Left lobe of liver (tissue), 2 donors: Measurements from ENCODE around the gene TMEM179B. TPM values are rescaled to one million over a fixed set of nuclear protein-coding genes. Genes with fewer than 3 reads are reported as not detected.
"Not testable (repeated sequence)": the region's sequence is repeated elsewhere in the genome, so short reads cannot be mapped to it uniquely, and the experiment has no call there.

ENCODE experiments used
- ATAC-seq: fragments of 200-7000 bp; cut with Tn5 transposase; one replicate; pipeline ENCODE4 v1.9.1; 2020; ENCODE audit warnings: mild to moderate bottlenecking, moderate library complexity
- DNase-seq: peaks from one replicate; pipeline ENCODE4 v3.0.0-alpha.2; 2020; ENCODE audit warnings: low spot score
- total RNA-seq: library from RNA; stranded (reverse); gene quantifications from one replicate; pipeline ENCODE4 v1.2.1, GENCODE V29; 2021
- donor health status: DM: no; HTN: no; CAD: no; lungs with moderate emphysema.
- donor health status: DM: no; HTN: yes; CAD: no.

TMEM179B gene
- total RNA-seq, 1 donor from 2014 or later, result 27.5 TPM

DNA sequence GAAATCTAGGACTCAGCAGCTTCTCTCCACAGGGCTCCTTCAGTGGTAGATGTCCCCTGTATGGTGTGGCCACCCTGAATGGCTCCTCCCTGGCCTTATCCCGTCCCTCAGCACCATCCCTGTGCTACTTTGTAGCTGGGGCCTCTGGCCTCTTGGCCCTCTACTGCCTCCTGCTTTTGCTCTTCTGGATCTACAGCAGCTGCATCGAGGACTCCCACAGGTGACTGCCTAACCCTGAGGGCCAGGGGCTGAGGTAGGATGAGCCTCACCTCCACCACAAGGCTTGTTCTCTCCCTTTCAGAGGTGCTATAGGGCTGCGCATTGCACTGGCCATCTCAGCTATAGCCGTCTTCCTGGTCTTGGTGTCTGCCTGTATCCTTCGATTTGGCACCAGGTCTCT, 1.8 kb downstream of the TMEM179B start:
- DNase-seq (no peak), ATAC-seq (no peak)

- DNase-seq, result no peak
- no peak for ATAC-seq
Measured at GRCh38 chr11:62789576-62789975, 2.4 kb downstream of the TMEM179B start.

DNA sequence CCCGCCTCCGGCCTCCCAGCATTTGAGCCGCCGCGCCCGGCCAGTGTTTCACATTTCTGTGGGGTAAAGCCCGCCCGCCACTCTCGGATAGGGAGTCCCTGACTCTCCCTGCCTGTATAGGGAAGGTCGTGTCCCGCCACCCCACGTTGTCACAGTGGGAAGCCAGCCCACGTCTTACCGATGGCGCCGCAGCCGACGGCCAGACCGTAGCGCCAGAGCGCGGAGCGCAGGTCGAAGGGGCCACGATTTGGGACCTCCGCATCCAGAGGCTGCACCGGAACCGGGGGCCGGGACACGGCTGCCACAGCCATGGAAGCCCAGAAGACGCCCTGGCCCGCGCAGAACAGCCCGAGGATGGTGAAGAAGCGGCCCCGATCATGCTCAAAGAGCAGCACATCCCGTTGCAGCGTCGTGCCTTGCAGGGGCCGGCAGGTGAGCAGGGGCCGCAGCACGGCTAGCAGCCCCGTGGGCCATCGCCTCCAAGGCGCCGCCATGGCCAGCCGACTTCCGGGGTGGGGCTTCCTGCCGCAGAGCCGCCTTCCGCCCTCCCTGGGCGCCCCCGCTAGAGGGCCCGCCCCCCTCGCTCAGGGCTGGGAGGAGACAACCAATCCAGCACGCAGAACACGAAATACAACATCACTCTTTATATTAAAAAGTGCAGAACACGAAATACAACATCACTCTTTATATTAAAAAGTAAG, 4.4 kb downstream of the TMEM179B start, which contains the start of gene TMEM223:
Gene TMEM223 (minus strand): TSS at position 506 of the 701 bp plus-strand sequence. CDS start 12 bp downstream, at position 494.
- peak; percentile 86 for DNase-seq
- ATAC-seq, result peak; percentile 85

DNA sequence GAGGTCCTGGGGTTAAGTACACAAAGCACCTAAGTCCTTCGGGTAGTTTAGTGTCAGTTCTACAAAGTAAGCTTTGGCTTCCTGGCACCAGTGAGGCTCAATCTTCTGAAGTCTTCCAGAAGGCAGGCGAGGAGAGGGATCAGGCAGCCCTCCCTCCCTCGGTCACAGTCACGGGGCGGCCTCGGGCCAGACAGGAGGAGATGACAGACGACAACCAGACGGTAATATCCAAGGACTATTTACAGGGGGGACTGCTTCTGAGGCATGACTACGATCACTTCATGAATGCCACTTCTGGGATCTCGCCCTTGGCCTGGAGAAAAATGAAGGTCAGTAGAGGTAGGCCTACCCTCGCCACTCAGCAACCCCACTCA, 5.0 kb downstream of the TMEM179B start:
- ATAC-seq, result no peak
- DNase-seq, result no peak

DNA sequence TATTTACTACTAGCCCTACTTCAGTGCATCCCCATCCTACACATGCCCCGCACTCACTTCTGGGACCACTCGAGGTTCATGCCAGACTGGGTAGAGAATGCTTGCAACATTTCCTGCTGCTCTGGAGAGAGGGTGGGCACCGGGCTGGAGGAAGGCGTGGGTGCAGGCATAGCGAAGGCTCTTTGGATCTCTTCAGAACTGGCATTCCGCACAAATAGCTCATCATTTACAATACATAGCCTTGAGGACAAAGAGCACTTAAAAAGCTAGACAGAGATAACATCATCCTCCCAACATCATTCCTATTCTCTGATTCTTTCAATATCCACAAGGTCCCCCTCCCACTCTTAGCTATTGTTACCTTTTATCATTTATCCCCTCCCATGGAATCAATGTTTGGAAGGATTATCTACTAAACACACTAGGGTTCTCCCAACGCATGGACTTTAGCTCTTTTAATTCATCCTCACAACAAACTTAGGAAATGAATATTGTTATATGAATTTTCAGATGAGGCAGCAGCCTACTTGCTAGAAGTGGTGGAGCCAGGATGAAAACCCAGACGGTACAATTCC, 7.1 kb downstream of the TMEM179B start:
- ATAC-seq (no peak), DNase-seq (no peak)

DNA sequence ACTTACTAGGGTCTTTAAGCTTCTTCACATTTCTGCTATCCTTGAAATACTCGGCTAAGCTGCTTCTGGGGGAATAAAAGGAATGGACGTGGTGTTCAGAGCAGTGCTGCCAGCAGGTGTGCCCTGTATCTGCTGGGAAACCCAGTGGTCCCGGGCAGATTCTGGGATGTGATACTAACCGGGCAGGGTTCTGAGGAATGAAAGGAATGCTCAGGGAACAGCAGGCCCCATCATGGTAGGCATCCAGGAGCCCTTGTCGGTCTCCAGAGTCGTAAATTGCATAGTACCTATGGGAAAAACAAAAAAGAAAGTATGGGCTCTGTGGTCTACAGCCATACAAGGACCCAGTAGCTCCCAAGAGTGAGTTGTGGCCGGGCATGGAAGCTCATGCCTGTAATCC, 9.1 kb downstream of the TMEM179B start:
- ATAC-seq, result no peak
- DNase-seq, result no peak

DNA sequence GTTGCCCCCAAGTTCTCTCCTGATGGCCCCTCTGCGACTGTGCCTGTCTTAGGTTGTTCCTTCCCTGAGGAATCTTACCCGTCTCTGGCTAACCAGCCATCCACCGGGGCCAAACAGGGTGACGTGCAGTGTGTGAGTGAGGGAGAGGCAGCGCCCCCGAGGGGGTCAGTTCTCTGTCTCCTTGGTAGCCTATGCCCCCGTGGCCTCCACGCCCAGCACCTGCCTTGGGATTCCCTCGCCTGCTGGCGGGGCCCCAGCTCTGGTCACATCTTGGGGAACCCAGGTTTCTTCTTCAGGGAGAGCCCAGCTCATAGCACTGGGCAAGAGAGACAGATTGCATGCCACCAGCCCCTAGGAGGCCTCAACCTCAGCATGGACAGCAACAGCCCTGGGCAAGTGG, 12.3 kb downstream of the TMEM179B start:
- ATAC-seq, result no peak
- DNase-seq, result no peak

GRCh38 chr11:62801071-62801470, 13.9 kb downstream of the TMEM179B start:
- ATAC-seq, result no peak

DNA sequence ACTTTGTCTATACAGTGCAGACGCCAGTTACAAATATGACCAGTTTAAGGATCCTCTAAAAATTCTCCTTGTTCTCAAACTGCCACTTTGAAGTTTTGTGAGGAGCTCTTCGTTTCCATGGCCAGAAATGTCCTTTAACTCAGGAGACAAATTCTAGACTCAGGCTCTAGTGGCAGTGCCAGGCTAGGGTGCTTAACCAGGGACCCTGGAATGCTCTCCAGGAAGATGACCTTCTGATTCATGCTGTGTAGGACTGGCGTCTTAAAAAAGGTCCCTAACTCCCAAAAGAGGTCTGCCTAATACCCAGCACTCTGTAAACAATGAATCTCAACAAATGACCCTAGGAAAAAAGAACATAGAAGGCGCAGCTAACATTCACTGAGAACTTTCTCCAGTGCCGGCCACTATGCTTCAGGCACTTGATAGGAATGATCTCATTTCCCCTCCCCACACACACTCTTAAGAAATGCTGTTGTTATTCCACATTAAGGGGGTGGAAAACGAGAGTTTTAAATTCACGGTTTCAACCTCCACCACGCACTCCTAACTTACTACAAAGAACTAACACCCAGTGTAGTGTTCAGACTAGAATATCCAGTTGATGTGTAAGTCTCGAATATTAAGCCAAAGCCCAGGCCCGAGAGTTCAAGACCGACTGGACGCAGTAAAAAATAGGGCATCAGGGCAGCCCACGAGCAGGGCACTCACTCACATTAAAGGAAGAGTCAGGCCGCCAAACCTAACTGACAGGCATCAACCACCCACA, 17.3 kb downstream of the TMEM179B start:
- DNase-seq (no peak), ATAC-seq (peak; percentile 38)

More at GRCh38 chr11:62801071-62801470, 13.9 kb downstream of the TMEM179B start:
- no peak for DNase-seq

DNA sequence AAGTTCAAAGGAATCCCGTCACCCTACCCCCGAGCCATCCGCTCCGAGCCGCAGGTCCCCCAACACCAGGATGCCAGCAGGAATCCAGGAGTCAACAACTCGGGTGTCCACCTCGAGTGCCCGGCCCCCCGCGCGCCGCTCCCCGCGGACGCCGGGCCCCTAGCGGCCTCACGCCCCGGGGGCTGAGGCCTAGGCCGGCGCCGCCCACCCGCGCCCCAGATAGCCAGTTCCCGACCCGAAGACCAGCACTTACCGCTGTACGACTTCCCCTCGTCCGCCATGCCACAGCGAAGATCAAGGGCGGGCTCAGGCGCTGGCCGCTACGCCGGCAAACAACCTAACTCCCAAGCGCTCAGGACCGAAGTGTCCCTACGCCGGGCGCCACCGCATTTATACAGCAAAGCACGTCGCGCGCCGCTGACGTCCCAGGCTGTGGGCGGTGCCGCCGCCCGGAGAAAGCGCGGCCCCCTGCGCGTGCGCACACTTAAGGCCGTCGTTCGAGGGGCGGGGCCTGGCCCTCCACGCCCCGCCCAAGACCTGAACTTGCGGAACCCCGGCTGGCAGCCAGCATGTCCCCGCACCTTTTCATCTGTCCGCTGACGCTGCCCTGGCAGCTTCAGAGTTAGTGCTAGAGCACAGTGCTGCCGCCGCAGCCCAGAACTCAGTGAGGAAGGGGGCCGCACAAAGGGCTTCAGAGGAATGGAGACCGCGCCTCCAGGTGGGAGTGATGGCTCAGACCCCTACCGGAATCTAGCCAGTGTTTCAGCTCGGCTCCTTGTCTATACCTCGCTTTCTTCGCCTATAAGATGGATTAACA, 18.1 kb downstream of the TMEM179B start, which contains the start of gene NXF1:
Gene NXF1 (minus strand): TSS at position 365 of the 817 bp plus-strand sequence. CDS start 84 bp downstream, at position 281.
- ATAC-seq (peak; percentile 90), DNase-seq (peak; percentile 98)

DNA sequence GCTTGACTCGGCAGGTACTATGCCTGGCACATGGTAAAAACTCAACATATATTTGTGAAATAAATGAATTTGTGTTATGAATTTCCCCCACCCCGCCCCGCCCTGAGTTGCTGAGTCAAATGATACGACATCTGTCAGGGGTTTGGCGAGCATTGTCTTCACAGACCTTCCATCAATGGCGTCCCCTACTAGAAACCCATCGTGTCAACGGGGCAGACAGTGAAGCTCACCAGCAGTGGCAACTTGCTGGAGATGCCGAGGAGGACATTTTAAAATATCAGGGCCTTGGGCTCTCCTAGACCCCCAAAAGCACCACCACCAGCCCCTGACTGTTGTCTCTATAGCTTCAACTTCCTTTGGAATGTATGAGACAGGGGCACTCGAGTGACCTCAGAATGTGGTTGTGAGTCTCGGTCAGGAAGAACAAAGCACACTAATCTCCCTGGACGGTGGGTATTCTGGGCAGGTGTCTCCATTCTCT, 18.8 kb downstream of the TMEM179B start:
- ATAC-seq (no peak), DNase-seq (no peak)

- DNase-seq (peak; percentile 51), ATAC-seq (peak; percentile 49)
Measured at GRCh38 chr11:62806611-62807121, 19.5 kb downstream of the TMEM179B start.

DNA sequence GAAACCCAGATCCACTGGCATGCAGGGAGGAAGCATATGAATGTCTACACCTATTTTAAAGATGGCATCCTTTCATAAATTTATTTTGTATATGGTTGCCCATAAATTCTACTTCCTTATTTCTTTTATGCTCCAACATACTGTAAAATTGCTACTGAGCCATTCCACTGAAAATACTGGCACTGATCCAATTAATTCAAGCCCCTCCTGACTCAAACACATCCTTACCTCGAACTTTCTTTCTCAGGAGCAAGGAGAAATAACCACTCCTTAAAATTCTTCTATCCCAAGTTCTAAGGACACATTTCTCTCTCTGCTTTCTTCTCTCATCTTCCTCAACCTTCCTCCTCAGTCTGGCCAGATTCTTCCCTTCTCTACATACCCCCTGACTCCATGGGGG, 23.5 kb downstream of the TMEM179B start:
- ATAC-seq, result no peak

GRCh38 chr11:62811659-62812058, 24.5 kb downstream of the TMEM179B start:
- ATAC-seq (no peak), DNase-seq (no peak)

More for the DNA sequence above, 23.5 kb downstream of the TMEM179B start:
- DNase-seq, result no peak

GRCh38 chr11:62816557-62816956, 29.4 kb downstream of the TMEM179B start:
- DNase-seq (no peak), ATAC-seq (no peak)

- ATAC-seq, result no peak
- no peak for DNase-seq
Measured at GRCh38 chr11:62817129-62817528, 29.9 kb downstream of the TMEM179B start.

GRCh38 chr11:62823677-62824076, 36.5 kb downstream of the TMEM179B start:
- DNase-seq (no peak), ATAC-seq (no peak)

DNA sequence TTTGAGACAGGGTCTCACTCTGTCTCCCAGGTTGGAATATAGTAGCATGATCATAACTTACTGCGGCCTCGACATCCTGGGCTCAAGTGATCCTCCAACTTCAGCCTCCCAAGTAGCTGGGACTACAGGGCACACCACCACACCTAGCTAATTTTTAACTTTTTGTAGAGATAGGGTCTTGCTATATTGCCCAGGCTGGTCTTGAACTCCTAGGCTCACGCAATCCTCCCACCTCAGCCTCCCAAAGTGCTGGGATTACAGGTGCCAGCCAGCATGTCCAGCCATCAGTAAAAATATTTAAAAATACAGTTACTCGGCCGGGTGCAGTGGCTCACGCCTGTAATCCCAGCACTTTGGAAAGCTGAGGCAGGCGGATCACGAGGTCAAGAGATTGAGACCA, 40.9 kb downstream of the TMEM179B start:
- not testable (repeated sequence) for ATAC-seq, DNase-seq

DNA sequence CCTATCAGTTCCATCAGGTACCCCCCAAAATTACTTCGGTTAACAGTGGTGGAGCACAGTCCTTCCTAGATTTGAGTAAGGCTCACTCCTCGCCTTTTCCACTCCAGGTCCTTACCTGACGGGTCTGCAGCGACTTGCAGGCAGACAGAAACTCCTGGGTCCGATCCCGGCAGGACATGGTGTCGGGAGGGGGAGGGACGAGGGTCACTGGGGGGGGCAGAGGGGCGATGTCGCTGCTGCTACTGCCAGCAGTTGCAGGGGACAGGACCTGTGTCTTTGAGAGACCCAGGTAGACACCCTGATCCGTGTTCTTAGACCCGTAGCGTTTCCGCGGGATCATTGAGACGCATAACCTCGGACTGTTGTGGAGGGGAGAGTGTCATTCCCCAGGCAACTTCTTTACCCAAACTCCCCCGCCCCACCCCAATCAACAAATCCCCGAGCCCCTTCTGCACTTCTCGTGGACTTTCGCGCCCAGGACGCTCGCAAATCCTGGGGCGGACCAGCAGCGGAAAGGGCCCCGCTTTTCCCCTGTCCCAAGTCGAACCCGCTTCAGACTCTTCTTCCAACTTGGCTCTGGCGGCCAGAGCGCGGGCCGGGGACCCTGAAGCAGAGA, 43.8 kb downstream of the TMEM179B start:
- ATAC-seq, result no peak

More for the DNA sequence above, 43.8 kb downstream of the TMEM179B start:
- no peak for DNase-seq
